Stimulated activated CD8-positive, alpha-beta memory T cell treated with anti-CD3 and anti-CD28 coated beads, Interleukin-12 subunit alpha, Interleukin-12 subunit beta, amount 100 ng/mL, for 4 hours (primary cell): ENCODE results near the gene SETSIP.
"Not testable (repeated sequence)": the region's sequence is repeated elsewhere in the genome, so short reads cannot be mapped to it uniquely, and the experiment has no call there.

Experiments used
- DNase-seq: peaks from one replicate; pipeline ENCODE4 v3.0.0-alpha.2; 2020; ENCODE audit warnings: low read depth

SETSIP gene

GRCh38 chr1:92075311-92075710 lies at the start of gene SETSIP:
Gene SETSIP, minus strand, starts transcription at chr1:92075411. Its CDS starts 0 bp downstream, at chr1:92075411.
- no peak for DNase-seq

GRCh38 chr1:92123868-92124267 lies 48.7 kb upstream of the SETSIP start:
- no peak for DNase-seq

- DNase-seq = no peak
Observed at GRCh38 chr1:92118826-92119225, 43.6 kb upstream of the SETSIP start.

GRCh38 chr1:92117526-92117925 lies 42.3 kb upstream of the SETSIP start:
- DNase-seq = no peak

DNA sequence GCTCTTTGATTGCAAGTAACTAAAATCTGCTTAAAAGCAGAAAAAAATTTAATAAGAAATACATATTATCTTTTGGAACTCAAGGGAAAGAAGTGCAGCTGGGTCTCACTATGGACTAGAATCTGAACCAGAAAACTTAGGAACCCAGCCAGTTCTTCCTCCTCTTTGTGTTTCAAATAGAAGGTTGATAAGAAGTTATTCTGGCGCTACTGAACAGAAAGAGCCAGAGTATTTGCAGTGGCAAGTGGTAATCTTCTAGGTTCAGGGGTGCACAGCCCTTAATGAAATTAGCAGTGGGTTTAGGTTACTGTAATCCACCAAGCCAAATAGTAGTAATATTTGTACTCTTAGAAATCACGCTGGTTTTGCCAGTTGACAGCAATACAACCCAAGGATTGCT lies 33.4 kb upstream of the SETSIP start:
- no peak for DNase-seq

DNA sequence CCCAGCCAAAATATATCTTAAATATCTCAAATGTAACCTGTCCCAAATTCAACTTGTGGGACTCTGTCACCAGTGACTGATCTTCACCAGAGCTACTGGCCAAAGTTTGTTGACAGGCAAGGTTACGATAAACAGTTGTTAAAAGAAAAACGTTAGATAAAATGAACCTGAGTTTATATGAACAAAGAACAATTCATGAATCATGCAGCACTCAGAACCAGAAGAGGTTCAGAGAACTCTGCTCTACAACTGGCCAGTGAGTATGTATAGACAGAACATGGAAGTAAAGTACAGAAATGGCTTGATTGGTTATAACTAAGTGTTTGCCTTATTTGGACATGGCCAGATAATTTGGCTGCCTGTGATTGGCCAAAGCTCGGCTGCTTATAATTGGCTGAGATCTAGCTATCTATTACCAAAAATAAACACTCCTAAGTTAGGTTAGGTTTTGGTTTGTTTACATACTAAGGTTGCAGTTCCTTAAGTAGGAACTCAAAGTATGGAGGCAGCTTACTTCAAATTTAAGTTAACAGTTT lies 30.4 kb upstream of the SETSIP start:
- DNase-seq = no peak

GRCh38 chr1:92096317-92096716 lies 21.1 kb upstream of the SETSIP start:
- DNase-seq = no peak

DNA sequence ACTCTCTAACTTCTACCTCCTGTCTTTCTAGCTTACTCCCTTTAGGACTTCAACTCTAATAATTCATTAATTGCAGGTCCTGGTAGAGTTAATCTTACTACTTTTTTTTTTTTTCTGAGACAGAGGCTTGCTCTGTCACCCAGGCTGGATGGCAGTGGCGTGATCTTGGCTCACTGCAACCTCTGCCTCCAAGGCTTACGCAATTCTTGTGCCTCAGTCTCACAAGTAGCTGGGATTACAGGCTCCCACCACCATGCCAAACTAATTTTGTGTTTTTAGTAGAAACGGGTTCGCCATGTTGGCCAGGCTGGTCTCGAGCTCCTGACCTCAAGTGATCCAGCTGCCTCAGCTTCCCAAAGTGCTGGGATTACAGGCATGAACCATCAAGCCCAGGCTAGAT lies 20.7 kb upstream of the SETSIP start:
- no peak for DNase-seq

GRCh38 chr1:92094595-92094994 lies 19.4 kb upstream of the SETSIP start:
- DNase-seq = no peak

DNA sequence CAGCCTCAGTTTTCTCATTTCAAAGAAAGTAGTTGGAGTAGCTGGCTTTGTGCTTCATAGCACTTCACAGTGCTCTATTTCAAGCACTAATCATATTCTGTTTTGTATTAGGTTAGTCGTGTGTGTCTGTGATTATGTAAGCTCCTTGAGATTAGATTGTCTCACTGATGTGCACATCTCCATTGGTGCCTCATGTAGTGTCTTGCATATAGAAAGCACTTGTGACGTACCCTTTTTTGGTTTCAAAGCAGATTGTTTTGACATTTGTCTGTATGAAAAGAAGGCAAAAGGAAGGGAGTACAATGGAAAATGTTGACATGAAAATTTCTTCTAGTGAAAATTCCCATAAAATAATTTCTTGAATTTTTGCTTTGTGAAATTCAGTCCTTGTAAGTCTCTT lies 18.9 kb upstream of the SETSIP start:
- no peak for DNase-seq

GRCh38 chr1:92091625-92092024 lies 16.4 kb upstream of the SETSIP start:
- no peak for DNase-seq

DNA sequence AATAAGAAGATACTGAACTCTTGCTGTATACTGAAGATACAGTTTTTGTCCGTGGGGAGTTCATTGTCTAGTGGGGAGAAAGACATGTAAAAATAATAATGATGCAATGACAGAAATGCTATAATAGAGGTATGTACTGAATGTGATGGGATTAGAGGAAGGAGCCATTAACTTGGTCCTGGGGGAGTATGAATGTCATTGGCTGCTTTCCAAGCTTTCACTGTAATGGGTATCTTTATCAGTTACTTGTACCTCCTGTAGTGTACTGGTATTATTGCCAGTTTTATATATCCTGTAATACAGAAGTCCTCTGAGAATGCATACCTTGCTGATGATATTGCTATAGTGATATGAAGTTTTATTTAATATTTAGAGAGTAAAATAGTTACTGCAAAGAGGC lies 12.3 kb upstream of the SETSIP start:
- DNase-seq = no peak

DNA sequence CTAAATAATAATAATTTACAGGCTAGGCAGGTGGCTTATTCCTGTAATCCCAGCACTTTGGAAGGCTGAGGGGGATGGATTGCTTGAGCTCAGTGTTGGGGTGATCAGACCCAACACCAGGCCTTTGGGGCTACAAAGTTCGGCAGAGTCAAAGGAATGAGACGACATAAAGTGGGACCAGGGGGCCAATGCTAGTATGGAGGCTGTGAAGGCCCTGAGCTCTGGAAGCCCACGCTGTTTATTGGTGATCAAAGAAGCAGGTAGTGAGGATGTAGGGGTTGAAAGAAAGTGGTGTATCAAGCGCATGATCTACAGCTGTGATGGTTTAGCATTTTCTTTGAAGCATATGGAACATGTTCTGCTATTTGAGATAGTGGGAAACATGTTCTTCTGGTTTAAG lies 10.5 kb upstream of the SETSIP start:
- DNase-seq = no peak

- DNase-seq = no peak
Observed at GRCh38 chr1:92084651-92085050, 9.4 kb upstream of the SETSIP start.

DNA sequence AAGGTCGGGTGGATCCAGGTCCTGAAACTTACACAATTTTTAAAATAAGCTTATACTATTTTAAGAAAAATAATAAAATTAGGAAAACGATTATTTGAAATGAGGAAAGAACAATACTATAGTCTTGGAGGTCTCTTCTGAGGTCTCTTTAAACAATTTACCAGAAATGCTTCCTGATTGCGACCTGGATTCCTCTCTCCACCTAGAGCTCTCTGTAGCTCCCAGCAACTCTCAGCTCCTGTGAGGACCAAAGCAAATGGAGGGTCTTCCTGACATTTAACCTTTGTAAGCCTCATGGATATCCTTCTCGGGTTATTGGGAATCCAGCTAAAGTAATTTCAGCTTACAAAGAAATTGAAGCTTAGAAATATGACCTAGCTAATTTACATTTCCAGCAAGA lies 5.8 kb upstream of the SETSIP start:
- DNase-seq = no peak

DNA sequence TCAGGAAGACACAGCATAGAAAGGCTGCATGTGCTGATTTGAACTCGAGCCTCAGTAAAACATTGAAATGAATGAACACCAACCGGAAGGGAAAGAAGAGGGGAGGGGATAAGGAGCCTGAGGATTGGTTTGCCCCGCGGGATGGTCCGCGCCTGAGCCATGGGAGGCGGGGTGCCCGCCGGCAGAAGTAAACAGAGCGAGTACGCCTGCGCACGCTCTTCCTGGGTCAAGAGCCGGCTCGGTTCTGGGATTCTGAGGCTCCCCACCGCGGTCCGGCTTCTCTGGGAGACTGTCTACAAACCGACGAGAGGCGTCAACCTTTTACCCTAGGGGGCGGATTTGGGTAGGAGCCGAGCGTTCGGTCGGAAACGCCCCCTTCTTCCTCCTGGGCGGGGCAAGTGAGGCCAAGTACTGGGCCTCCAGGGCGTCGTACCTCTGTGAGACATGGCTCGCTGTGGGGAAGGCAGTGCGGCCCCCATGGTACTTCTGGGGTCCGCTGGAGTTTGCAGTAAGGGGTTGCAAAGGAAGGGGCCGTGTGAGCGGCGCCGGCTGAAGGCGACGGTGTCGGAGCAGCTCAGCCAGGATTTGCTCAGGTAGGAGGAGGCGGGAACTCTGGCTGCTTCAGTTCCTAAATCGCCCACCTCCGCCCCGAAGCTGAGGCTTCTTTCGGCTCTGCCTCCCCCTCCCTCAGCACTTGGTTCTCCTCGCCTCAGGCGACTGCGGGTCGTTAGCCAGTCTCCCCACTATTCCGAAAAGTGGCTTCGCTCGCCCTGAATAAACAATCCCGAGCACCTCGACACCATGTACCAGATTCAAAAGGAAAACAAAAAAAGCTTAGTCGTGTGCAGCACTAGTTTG lies 5.1 kb upstream of the SETSIP start, which contains the start of gene BTBD8:
Gene BTBD8, plus strand, starts transcription at position 218 of the 858 bp plus-strand sequence. Its CDS starts 227 bp downstream, at position 445.
- DNase-seq = peak; percentile 74

DNA sequence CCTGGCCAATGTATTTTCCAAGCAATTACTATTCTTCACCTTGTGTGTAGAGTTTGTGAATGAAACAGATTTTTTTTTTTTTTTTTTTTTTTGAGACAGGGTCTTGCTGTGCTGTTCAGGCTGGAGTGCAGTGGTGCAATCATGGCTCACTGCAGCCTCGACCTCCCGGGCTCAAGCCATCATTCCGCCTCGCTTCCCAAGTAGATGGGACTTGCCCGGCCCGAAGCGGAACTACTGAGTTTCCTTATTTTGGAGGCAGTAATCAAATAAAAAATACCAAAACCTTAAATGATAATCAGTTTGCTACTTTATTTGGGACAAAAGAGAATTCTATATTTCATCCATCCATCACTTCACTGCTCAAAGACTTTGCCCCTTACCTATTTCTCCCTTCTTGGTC lies 4.2 kb upstream of the SETSIP start:
- no peak for DNase-seq

- not testable (repeated sequence) for DNase-seq
Observed at GRCh38 chr1:92078077-92078476, 2.9 kb upstream of the SETSIP start.

DNA sequence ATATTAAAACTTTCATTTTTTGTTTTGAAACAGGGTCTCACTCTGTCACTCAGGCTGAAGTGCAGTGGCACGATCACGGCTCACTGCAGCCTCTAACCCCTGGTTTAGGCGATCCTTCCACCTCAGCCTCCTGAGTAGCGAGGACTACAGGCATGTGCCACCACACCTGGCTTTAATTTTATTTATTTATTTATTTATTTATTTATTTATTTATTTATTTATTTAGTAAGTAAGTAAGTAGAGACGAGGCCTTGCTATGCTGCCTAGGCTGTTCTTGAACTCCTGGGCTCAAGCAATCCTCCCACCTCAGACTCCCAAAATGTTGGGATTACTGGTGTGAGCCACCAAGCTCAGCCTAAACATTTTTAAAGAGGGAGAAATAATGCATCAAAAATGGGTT lies 1.2 kb upstream of the SETSIP start:
- no peak for DNase-seq

- not testable (repeated sequence) for DNase-seq
Observed at GRCh38 chr1:92074446-92074845, 765 bp downstream of the SETSIP start.

- DNase-seq = no peak
Observed at GRCh38 chr1:92070892-92071291, 4.3 kb downstream of the SETSIP start.

GRCh38 chr1:92066321-92066720 lies 8.9 kb downstream of the SETSIP start:
- no peak for DNase-seq

DNA sequence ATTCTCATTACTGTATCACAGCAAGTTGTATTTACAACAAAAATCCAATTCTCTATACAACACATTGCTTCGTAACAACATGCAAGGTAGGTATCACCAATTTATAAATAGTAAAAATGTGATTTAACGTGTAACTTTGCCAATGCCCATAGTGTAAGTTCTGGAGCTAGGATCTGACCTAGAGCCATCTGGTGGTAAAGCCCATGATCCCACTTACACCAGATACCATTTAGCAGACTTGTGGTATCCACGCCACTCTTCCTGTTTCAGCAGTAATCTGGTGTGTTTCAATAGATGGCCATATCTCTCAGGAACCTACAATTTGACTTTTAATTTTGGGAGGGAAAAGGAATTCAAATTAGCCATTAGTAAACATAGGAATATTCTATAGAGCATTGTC lies 10.2 kb downstream of the SETSIP start:
- DNase-seq = no peak

- no peak for DNase-seq
Observed at GRCh38 chr1:92051948-92052347, 23.3 kb downstream of the SETSIP start.
